Progenitor cell of endocrine pancreas (in vitro differentiated cells): Measurements from ENCODE around the gene CCDC97. TPM values are rescaled to one million over a fixed set of nuclear protein-coding genes. Genes with fewer than 3 reads are reported as not detected.

Source experiments
- DNase-seq: peaks from one replicate; pipeline ENCODE4 v3.0.0; 2021; ENCODE audit warnings: low spot score; ENCODE audit not compliant: unreplicated experiment
- H3K27ac Mint-ChIP-seq: 2 replicates; pipeline ENCODE4 v1.8.0; 2021; ENCODE audit warnings: mild to moderate bottlenecking, moderate library complexity, mixed read lengths
- H3K27me3 Mint-ChIP-seq: 2 replicates; pipeline ENCODE4 v1.8.0; 2021; ENCODE audit warnings: mixed read lengths
- H3K36me3 Mint-ChIP-seq: 2 replicates; pipeline ENCODE4 v1.8.0; 2022; ENCODE audit warnings: mixed read lengths; ENCODE audit not compliant: insufficient read depth
- H3K4me1 Mint-ChIP-seq: 2 replicates; pipeline ENCODE4 v1.8.0; 2021; ENCODE audit warnings: low read depth, mixed read lengths
- H3K4me3 Mint-ChIP-seq: 2 replicates; pipeline ENCODE4 v1.8.0; 2021; ENCODE audit warnings: low read depth, mild to moderate bottlenecking, moderate library complexity, mixed read lengths
- H3K9me3 Mint-ChIP-seq: 2 replicates; pipeline ENCODE4 v1.8.0; 2021; ENCODE audit warnings: low read depth, mixed read lengths
- total RNA-seq: library from RNA; stranded (reverse); gene quantifications from 2 replicates; pipeline ENCODE4 v1.2.1, GENCODE V29; 2021
- TF ChIP-seq, protein P1 (sequence below): fragments of 200-600 bp; sonication (generic); IDR thresholded peaks from one replicate; pipeline ENCODE4 v1.5.0; 2021; ENCODE audit warnings: antibody characterized with exemption, mild to moderate bottlenecking; ENCODE audit not compliant: unreplicated experiment

CCDC97 gene
- total RNA-seq, 1 donor from 2014 or later: 46.5 TPM

GRCh38 chr19:41353466-41354342, 43.7 kb downstream of the CCDC97 start, which contains the start of gene TGFB1:
TSS of gene TGFB1 (minus strand) at chr19:41353922. CDS start at chr19:41353044, 878 bp downstream.
- DNase-seq: peak; percentile 66
- TF ChIP-seq, protein P1, sequence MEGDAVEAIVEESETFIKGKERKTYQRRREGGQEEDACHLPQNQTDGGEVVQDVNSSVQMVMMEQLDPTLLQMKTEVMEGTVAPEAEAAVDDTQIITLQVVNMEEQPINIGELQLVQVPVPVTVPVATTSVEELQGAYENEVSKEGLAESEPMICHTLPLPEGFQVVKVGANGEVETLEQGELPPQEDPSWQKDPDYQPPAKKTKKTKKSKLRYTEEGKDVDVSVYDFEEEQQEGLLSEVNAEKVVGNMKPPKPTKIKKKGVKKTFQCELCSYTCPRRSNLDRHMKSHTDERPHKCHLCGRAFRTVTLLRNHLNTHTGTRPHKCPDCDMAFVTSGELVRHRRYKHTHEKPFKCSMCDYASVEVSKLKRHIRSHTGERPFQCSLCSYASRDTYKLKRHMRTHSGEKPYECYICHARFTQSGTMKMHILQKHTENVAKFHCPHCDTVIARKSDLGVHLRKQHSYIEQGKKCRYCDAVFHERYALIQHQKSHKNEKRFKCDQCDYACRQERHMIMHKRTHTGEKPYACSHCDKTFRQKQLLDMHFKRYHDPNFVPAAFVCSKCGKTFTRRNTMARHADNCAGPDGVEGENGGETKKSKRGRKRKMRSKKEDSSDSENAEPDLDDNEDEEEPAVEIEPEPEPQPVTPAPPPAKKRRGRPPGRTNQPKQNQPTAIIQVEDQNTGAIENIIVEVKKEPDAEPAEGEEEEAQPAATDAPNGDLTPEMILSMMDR: peak; percentile 93
- peak within 1 kb of the TSS; percentile 34 for H3K27ac Mint-ChIP-seq
- H3K4me1 Mint-ChIP-seq: peaks cover 14% of the 10 kb centered on the region
- peak within 1 kb of the TSS; percentile 80 for H3K4me3 Mint-ChIP-seq
- no peaks in the 10 kb centered on the region for H3K9me3 Mint-ChIP-seq
- H3K27me3 Mint-ChIP-seq: peaks cover 52% of the 10 kb centered on the region
- H3K36me3 Mint-ChIP-seq: no peaks in the 10 kb centered on the region

- no peak for DNase-seq
- H3K27ac Mint-ChIP-seq: peak overlapping the region; percentile 34
- peak overlapping the region; percentile 75 for H3K4me3 Mint-ChIP-seq
- no peaks in the 10 kb centered on the region for H3K36me3 Mint-ChIP-seq
- no peaks in the 10 kb centered on the region for H3K9me3 Mint-ChIP-seq
- TF ChIP-seq, protein P1: no peak
- H3K4me1 Mint-ChIP-seq: peaks cover 14% of the 10 kb centered on the region
- peaks cover 46% of the 10 kb centered on the region for H3K27me3 Mint-ChIP-seq
These were observed 44.5 kb downstream of the CCDC97 start for GRCh38 chr19:41354343-41354953.

GRCh38 chr19:41355035-41355434, 45.1 kb downstream of the CCDC97 start:
- no peak for DNase-seq
- no peaks in the 10 kb centered on the region for H3K9me3 Mint-ChIP-seq
- TF ChIP-seq, protein P1: no peak
- H3K4me3 Mint-ChIP-seq: peak overlapping the region; percentile 32
- no peaks in the 10 kb centered on the region for H3K36me3 Mint-ChIP-seq
- no peak overlapping the region for H3K27ac Mint-ChIP-seq
- H3K4me1 Mint-ChIP-seq: peaks cover 14% of the 10 kb centered on the region
- H3K27me3 Mint-ChIP-seq: peaks cover 40% of the 10 kb centered on the region

- Mint-ChIP-seq H3K9me3 (no peaks in the 10 kb centered on the region), H3K36me3 (no peaks in the 10 kb centered on the region), H3K4me3 (no peak overlapping the region), H3K27me3 (peaks cover 34% of the 10 kb centered on the region), H3K27ac (no peak overlapping the region), H3K4me1 (peaks cover 13% of the 10 kb centered on the region)
- TF ChIP-seq, protein P1: no peak
- DNase-seq: no peak
These were observed 45.8 kb downstream of the CCDC97 start for GRCh38 chr19:41355802-41356201.

GRCh38 chr19:41356984-41357739, 47.2 kb downstream of the CCDC97 start:
- Mint-ChIP-seq H3K9me3 (no peaks in the 10 kb centered on the region), H3K27ac (peak overlapping the region; percentile 15), H3K27me3 (peaks cover 23% of the 10 kb centered on the region), H3K4me3 (no peak overlapping the region), H3K36me3 (no peaks in the 10 kb centered on the region), H3K4me1 (peaks cover 6% of the 10 kb centered on the region)
- TF ChIP-seq, protein P1: no peak
- no peak for DNase-seq
